Measurements from ENCODE around the gene CCDC127. TPM values are rescaled to one million over a fixed set of nuclear protein-coding genes. Genes with fewer than 3 reads are reported as not detected.
"Not testable (repeated sequence)": the region's sequence is repeated elsewhere in the genome, so short reads cannot be mapped to it uniquely, and the experiment has no call there.

The CCDC127 gene
- total RNA-seq, 1 donor from 2014 or later, result 6.4 TPM

- H3K4me1 Mint-ChIP-seq, result peaks cover 65% of the 10 kb centered on the region
- no peaks in the 10 kb centered on the region for H3K9me3 Mint-ChIP-seq
- no peaks in the 10 kb centered on the region for H3K27me3 Mint-ChIP-seq
- intact Hi-C loops (cut with micrococcal nuclease), result loop anchor here (1.0 to 5.0 kb wide), 5 partner anchors 30 to 394 kb away; partner anchors contain the start of genes CEP72, EXOC3 and PDCD6
- peak; percentile 13 for ATAC-seq (ENCODE audit: low read depth)
- ChIA-PET POLR2A (interaction anchor here (0.6 to 2.7 kb wide), 7 partner anchors 10 to 1378 kb away, joined by 3 to 22 read pairs (median 4); partner anchors contain the start of gene PDCD6), CTCF (interaction anchor here (0.6 to 2.6 kb wide), 2 partner anchors 27 to 30 kb away, joined by 3 to 13 read pairs; partner anchors contain the start of gene LRRC14B)
- peak overlapping the region; percentile 91 for H3K4me3 Mint-ChIP-seq
- TF ChIP-seq CTCF (IDR thresholded peaks at IDR 0.05), result no peak
- peak; percentile 41 for DNase-seq
- peaks cover 14% of the 10 kb centered on the region for H3K36me3 Mint-ChIP-seq (ENCODE audit: low read depth)
- H3K27ac Mint-ChIP-seq, result peak overlapping the region; percentile 85
Measured at GRCh38 chr5:218457-219291, 721 bp upstream of the CCDC127 start.

GRCh38 chr5:216076-216475 lies 1.9 kb downstream of the CCDC127 start:
- intact Hi-C loops (cut with micrococcal nuclease), result loop anchor here (5.0 kb wide), 1 partner anchor 226 kb away; the partner anchor contains the start of gene EXOC3
- ATAC-seq (ENCODE audit: low read depth); POLR2A ChIA-PET; CTCF ChIA-PET; DNase-seq; H3K9me3 Mint-ChIP-seq; H3K27ac Mint-ChIP-seq; H3K27me3 Mint-ChIP-seq; H3K4me3 Mint-ChIP-seq: not testable (repeated sequence)
- Mint-ChIP-seq H3K4me1 (peaks cover 51% of the 10 kb centered on the region), H3K36me3 (ENCODE audit: low read depth) (peaks cover 13% of the 10 kb centered on the region)

GRCh38 chr5:215256-215655 lies 2.7 kb downstream of the CCDC127 start:
- H3K9me3 Mint-ChIP-seq; CTCF ChIA-PET; DNase-seq; H3K27me3 Mint-ChIP-seq; ATAC-seq (ENCODE audit: low read depth); POLR2A ChIA-PET: not testable (repeated sequence)
- Mint-ChIP-seq H3K4me1 (peaks cover 47% of the 10 kb centered on the region), H3K27ac (peak overlapping the region; percentile 66), H3K36me3 (ENCODE audit: low read depth) (peaks cover 16% of the 10 kb centered on the region), H3K4me3 (peak overlapping the region; percentile 70)
- intact Hi-C loops (cut with micrococcal nuclease), result loop anchor here (5.0 kb wide), 1 partner anchor 227 kb away; the partner anchor contains the start of gene EXOC3

- Mint-ChIP-seq H3K4me3 (peak overlapping the region; percentile 65), H3K27me3 (no peaks in the 10 kb centered on the region), H3K4me1 (peaks cover 43% of the 10 kb centered on the region), H3K36me3 (ENCODE audit: low read depth) (peaks cover 15% of the 10 kb centered on the region), H3K9me3 (no peaks in the 10 kb centered on the region), H3K27ac (peak overlapping the region; percentile 66)
- ChIA-PET POLR2A (interaction anchor here (1.1 kb wide), 1 partner anchor 57 kb away, joined by 4 read pairs; the partner anchor contains the start of gene PDCD6), CTCF (interaction anchor here (1.1 kb wide), 1 partner anchor 26 kb away, joined by 4 read pairs; no protein-coding TSS in a partner anchor)
- no peak for TF ChIP-seq CTCF (IDR thresholded peaks at IDR 0.05)
- ATAC-seq (ENCODE audit: low read depth), result peak; percentile 19
- intact Hi-C loops (cut with micrococcal nuclease), result no loop called here
- DNase-seq, result no peak
Measured at GRCh38 chr5:213803-214395, 4.1 kb downstream of the CCDC127 start.

GRCh38 chr5:208449-209114 lies 9.4 kb downstream of the CCDC127 start:
- Mint-ChIP-seq H3K9me3 (no peaks in the 10 kb centered on the region), H3K27me3 (no peaks in the 10 kb centered on the region), H3K27ac (no peak overlapping the region), H3K4me3 (no peak overlapping the region), H3K4me1 (peaks cover 8% of the 10 kb centered on the region), H3K36me3 (ENCODE audit: low read depth) (peaks cover 45% of the 10 kb centered on the region)
- POLR2A ChIA-PET, result interaction anchor here (1.2 kb wide), 1 partner anchor 10 kb away, joined by 4 read pairs; the partner anchor contains the start of genes CCDC127 and SDHA
- no peak for TF ChIP-seq CTCF (IDR thresholded peaks at IDR 0.05)
- ATAC-seq (ENCODE audit: low read depth), result no peak
- intact Hi-C loops (cut with micrococcal nuclease), result no loop called here
- no peak for DNase-seq
- CTCF ChIA-PET, result no interaction called here
